Measurements from ENCODE around the gene UROC1. TPM values are rescaled to one million over a fixed set of nuclear protein-coding genes. Genes with fewer than 3 reads are reported as not detected.
"Not testable (repeated sequence)": the region's sequence is repeated elsewhere in the genome, so short reads cannot be mapped to it uniquely, and the experiment has no call there.

The UROC1 gene
- total RNA-seq, 4 donors from 2014 or later: not detected

GRCh38 chr3:126536126-126536525 lies 18.6 kb upstream of the UROC1 start:
- intact Hi-C loops (cut with DNase I): no loop called here

GRCh38 chr3:126535636-126536035 lies 18.1 kb upstream of the UROC1 start:
- no peaks in the 10 kb centered on the region for H3K9me3 ChIP-seq
- no peaks in the 10 kb centered on the region for H3K36me3 ChIP-seq
- intact Hi-C loops (cut with DNase I): no loop called here
- TF ChIP-seq POLR2A (IDR thresholded peaks at IDR 0.05) (no peak), CTCF (IDR thresholded peaks at IDR 0.05) (no peak)
- no peak overlapping the region for H3K27ac ChIP-seq
- no peak overlapping the region for H3K4me3 ChIP-seq
- peaks cover 0 to 54% (median 0%) of the 10 kb centered on the region in 4 donors for H3K27me3 ChIP-seq
- H3K4me1 ChIP-seq: peaks cover under 1 to 4% (median 1%) of the 10 kb centered on the region in 3 donors
- DNase-seq: no peak

More at GRCh38 chr3:126536126-126536525, 18.6 kb upstream of the UROC1 start:
- WGBS, 2 donors: 80% methylated on average over 1 of the region's 3 CpGs; no CpG with 5 or more reads in 1 of the 2 donors
- Histone ChIP-seq H3K4me1 (peaks cover 4 to 8% (median 5%) of the 10 kb centered on the region in 3 donors), H3K4me3 (no peak overlapping the region), H3K36me3 (no peaks in the 10 kb centered on the region), H3K9me3 (no peaks in the 10 kb centered on the region), H3K27ac (no peak overlapping the region), H3K27me3 (peaks cover 0 to 59% (median 0%) of the 10 kb centered on the region in 4 donors)
- DNase-seq: no peak
- TF ChIP-seq POLR2A (IDR thresholded peaks at IDR 0.05): no peak
- no peak for TF ChIP-seq CTCF (IDR thresholded peaks at IDR 0.05)

- H3K27ac ChIP-seq; H3K36me3 ChIP-seq; DNase-seq; intact Hi-C loops (cut with DNase I); H3K4me1 ChIP-seq; H3K4me3 ChIP-seq; H3K9me3 ChIP-seq: not testable (repeated sequence)
- H3K27me3 ChIP-seq: peaks cover 0 to 53% (median 0%) of the 10 kb centered on the region in 4 donors
- no CpG with 5 or more reads among the region's 7 CpGs for WGBS, 2 donors
Observed at GRCh38 chr3:126534716-126535115, 17.1 kb upstream of the UROC1 start.

- intact Hi-C loops (cut with DNase I): no loop called here
- no peaks in the 10 kb centered on the region for H3K36me3 ChIP-seq
- DNase-seq: no peak
- H3K4me3 ChIP-seq: no peak overlapping the region
- H3K9me3 ChIP-seq: no peaks in the 10 kb centered on the region
- H3K27me3 ChIP-seq: peaks cover 0 to 46% (median 0%) of the 10 kb centered on the region in 4 donors
- no peaks in the 10 kb centered on the region for H3K4me1 ChIP-seq
- H3K27ac ChIP-seq: no peak overlapping the region
- no peak for TF ChIP-seq POLR2A (IDR thresholded peaks at IDR 0.05)
- no peak for TF ChIP-seq CTCF (IDR thresholded peaks at IDR 0.05)
Observed at GRCh38 chr3:126533506-126533905, 15.9 kb upstream of the UROC1 start.

- no peaks in the 10 kb centered on the region for H3K36me3 ChIP-seq
- DNase-seq: no peak
- no peaks in the 10 kb centered on the region for H3K9me3 ChIP-seq
- H3K4me1 ChIP-seq: no peaks in the 10 kb centered on the region
- peaks cover 0 to 26% (median 0%) of the 10 kb centered on the region in 4 donors for H3K27me3 ChIP-seq
- no peak for TF ChIP-seq POLR2A (IDR thresholded peaks at IDR 0.05)
- no peak for TF ChIP-seq CTCF (IDR thresholded peaks at IDR 0.05)
- H3K27ac ChIP-seq: peak overlapping the region in 1 of 4 donors; percentile 44
- intact Hi-C loops (cut with DNase I): no loop called here
- no peak overlapping the region for H3K4me3 ChIP-seq
- WGBS, 2 donors: 40% methylated on average over 1 of the region's 6 CpGs
Observed at GRCh38 chr3:126531051-126531330, 13.4 kb upstream of the UROC1 start.
